HEK293 (cell line): ENCODE results near the gene THBS2.

ENCODE experiments used
- CTCF ChIA-PET: fragments of 350-600 bp; formaldehyde crosslinking; extraction: SDS; loops from one replicate; lab custom pipeline; 2021; ENCODE audit warnings: antibody characterized with exemption; lab: Yijun Ruan, JAX
- POLR2A ChIA-PET: fragments of 300-600 bp; formaldehyde crosslinking; extraction: SDS; loops from one replicate; lab custom pipeline; 2020; ENCODE audit warnings: antibody characterized with exemption, inconsistent platforms; lab: Yijun Ruan, JAX
- H3K27ac ChIP-seq: fragments of 200-500 bp; sonication (Bioruptor generic); 2 replicates; pipeline ENCODE4 v1.5.1; 2014; ENCODE audit warnings: low read depth, low read length, control low read depth, inconsistent platforms; ENCODE audit errors: extremely low read depth
- H3K36me3 ChIP-seq, 2 experiments: fragments of 200-500 bp in 1 of 2; sonication (Bioruptor generic) in 1 of 2; 1 replicate in 1 of 2; 2 replicates in 1 of 2; pipeline ENCODE4 v1.5.1; 2014 to 2017; ENCODE audit warnings: inconsistent platforms in 2 of 2, low read length in 2 of 2; ENCODE audit not compliant: control insufficient read depth in 2 of 2, insufficient read depth in 1 of 2
- H3K4me1 ChIP-seq: fragments of 200-500 bp; sonication (Bioruptor generic); 2 replicates; pipeline ENCODE4 v1.5.1; 2014; ENCODE audit warnings: mild to moderate bottlenecking, low read length, inconsistent platforms; ENCODE audit not compliant: control insufficient read depth, insufficient read depth
- H3K4me3 ChIP-seq: 2 replicates; pipeline ENCODE4 v1.5.1; 2011; ENCODE audit warnings: low read depth, mild to moderate bottlenecking, control low read depth, low read length, moderate library complexity
- H3K9me3 ChIP-seq: fragments of 200-500 bp; sonication (Bioruptor generic); 2 replicates; pipeline ENCODE4 v1.5.1; 2014; ENCODE audit warnings: low read depth, low read length, inconsistent platforms; ENCODE audit not compliant: control insufficient read depth, insufficient read depth
- INSM2 ChIP-seq: fragments of 450-650 bp; formaldehyde crosslinking; IDR thresholded peaks from 2 replicates; pipeline ENCODE4 v1.5.1; 2016; ENCODE audit warnings: missing biosample characterization, missing genetic modification characterization
- PATZ1 ChIP-seq: fragments of 450-650 bp; formaldehyde crosslinking; IDR thresholded peaks from 2 replicates; pipeline ENCODE4 v1.5.1; 2016; ENCODE audit warnings: missing biosample characterization, missing genetic modification characterization
- SP7 ChIP-seq: fragments of 450-650 bp; formaldehyde crosslinking; IDR thresholded peaks from 2 replicates; pipeline ENCODE4 v1.5.1; 2016; ENCODE audit warnings: missing biosample characterization, missing genetic modification characterization
- ZNF26 ChIP-seq: fragments of 450-650 bp; formaldehyde crosslinking; IDR thresholded peaks from 2 replicates; pipeline ENCODE4 v1.5.1; 2016; ENCODE audit warnings: missing biosample characterization, missing genetic modification characterization
- ZNF302 ChIP-seq: fragments of 450-650 bp; formaldehyde crosslinking; IDR thresholded peaks from 2 replicates; pipeline ENCODE4 v1.5.1; 2016; ENCODE audit warnings: missing biosample characterization, missing genetic modification characterization, low read depth
- ZNF416 ChIP-seq: fragments of 450-650 bp; formaldehyde crosslinking; IDR thresholded peaks from 2 replicates; pipeline ENCODE4 v1.5.1; 2016; ENCODE audit warnings: missing biosample characterization, missing genetic modification characterization
- ZNF548 ChIP-seq: fragments of 450-650 bp; formaldehyde crosslinking; IDR thresholded peaks from 2 replicates; pipeline ENCODE4 v1.5.1; 2016; ENCODE audit warnings: missing biosample characterization, missing genetic modification characterization
- ZNF571 ChIP-seq: fragments of 450-650 bp; formaldehyde crosslinking; IDR thresholded peaks from 2 replicates; pipeline ENCODE4 v1.5.0; 2017; ENCODE audit warnings: missing biosample characterization, missing genetic modification characterization
- ZNF670 ChIP-seq: fragments of 450-650 bp; formaldehyde crosslinking; IDR thresholded peaks from 2 replicates; pipeline ENCODE4 v1.5.1; 2016; ENCODE audit warnings: missing biosample characterization, missing genetic modification characterization, low read depth

THBS2 gene

GRCh38 chr6:169166896-169167580 lies 86.6 kb downstream of the THBS2 start:
- H3K4me1 ChIP-seq: no peaks in the 10 kb centered on the region
- no peaks in the 10 kb centered on the region for H3K36me3 ChIP-seq
- TF ChIP-seq ZNF302 (tag by site-specific recombination) (no peak), ZNF548 (no peak), SP7 (tag by site-specific recombination) (no peak), ZNF571 (tag by site-specific recombination) (no peak), PATZ1 (no peak), INSM2 (no peak), ZNF26 (tag by site-specific recombination) (no peak), ZNF670 (tag by site-specific recombination) (no peak), ZNF416 (no peak)
- CTCF ChIA-PET: no interaction called here
- H3K4me3 ChIP-seq: no peak overlapping the region
- no peak overlapping the region for H3K27ac ChIP-seq
- POLR2A ChIA-PET: no interaction called here
- H3K9me3 ChIP-seq: no peaks in the 10 kb centered on the region
